ENCODE results near the gene TTC13.

The TTC13 gene

GRCh38 chr1:230940848-230941247 is 37.8 kb downstream of the TTC13 start:
- FAIRE-seq: no peak

- no peak for FAIRE-seq
Measured at GRCh38 chr1:230939806-230940489, 38.7 kb downstream of the TTC13 start.

DNA sequence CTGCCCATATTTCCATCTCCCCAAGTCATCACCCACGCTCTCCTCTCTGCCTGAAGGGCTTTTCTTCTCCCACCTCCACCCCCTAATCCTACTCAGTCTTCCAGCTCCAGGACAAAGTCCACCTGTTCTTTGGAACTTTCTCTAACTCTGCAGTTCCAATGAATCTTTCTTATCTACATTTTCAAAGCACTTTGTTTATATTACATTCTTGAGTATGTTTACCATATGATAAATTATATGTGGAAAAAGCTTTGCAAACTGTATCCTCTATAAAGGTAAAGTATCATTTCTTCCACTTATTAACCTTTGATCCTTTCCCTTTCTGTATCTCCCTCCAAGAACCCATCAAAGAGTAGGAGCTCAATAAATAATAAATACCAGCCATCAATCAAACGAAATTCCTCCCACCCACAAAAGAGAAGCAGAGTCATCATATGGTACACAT is 39.7 kb downstream of the TTC13 start:
- no peak for FAIRE-seq

GRCh38 chr1:230937371-230937770 is 41.3 kb downstream of the TTC13 start:
- FAIRE-seq: peak; percentile 41

- FAIRE-seq: no peak
Measured at GRCh38 chr1:230936475-230936874, 42.2 kb downstream of the TTC13 start.

DNA sequence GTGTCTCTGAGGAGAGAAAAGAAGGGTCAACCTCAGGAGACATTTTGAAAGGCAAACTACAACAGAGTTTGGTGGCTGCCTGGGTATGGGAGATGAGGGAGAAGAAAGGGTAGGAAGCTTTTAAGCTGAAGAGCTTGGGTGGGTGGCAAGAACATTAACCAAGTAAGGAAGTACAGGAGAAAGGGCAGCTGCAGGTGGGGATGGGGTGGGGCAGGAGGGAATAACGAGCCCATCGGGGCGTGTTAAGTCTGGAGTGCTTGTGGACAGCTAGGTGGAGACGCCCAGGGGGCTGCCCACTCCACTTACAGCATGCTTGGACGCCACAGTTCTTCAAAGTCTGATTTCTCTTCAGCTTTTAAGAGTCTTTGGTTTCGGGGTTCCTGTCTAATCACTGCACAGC is 42.8 kb downstream of the TTC13 start:
- FAIRE-seq: no peak

- no peak for FAIRE-seq
Measured at GRCh38 chr1:230930986-230931385, 47.7 kb downstream of the TTC13 start.

- FAIRE-seq: no peak
Measured at GRCh38 chr1:230926182-230926581, 52.5 kb downstream of the TTC13 start.

GRCh38 chr1:230925608-230926007 is 53.1 kb downstream of the TTC13 start:
- FAIRE-seq: no peak

DNA sequence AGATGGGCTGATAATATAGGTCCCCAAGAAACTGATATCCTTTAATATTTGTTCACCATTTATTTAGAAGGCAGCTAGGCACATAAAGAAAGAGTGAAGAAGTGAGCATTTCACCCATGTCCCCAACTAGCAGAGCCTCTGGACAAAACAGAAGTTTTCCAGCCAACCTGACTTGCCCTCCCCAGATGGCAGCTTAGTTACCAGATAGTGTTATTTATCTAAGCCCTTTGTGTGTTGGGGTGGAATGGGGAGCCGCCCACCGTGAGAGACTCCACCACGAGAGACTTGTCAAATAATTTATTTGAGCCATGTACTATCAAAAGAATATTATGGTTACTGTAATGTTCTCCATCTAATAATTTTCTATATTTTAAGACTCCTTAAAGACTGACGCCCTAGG is 55.5 kb downstream of the TTC13 start:
- no peak for FAIRE-seq

DNA sequence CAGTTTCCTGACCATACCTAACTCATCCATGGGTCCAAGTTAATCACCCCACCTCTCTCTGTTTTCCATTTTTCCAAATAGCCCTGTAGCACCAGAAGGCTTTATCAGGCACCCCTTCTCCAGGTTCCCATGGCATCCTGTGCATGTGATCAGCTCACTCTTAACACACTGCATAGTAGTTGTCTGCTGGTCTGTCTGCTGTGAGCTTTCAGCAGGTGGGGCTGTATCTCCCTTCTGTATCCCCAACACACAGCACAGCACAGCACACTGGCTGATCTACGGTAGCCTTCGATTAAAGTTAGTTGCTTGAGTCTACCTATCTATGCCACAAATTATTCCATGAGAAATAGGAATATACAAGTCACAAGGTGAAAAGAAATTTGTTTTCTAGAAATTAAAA is 56.0 kb downstream of the TTC13 start:
- no peak for FAIRE-seq

- no peak for FAIRE-seq
Measured at GRCh38 chr1:230919207-230919606, 59.5 kb downstream of the TTC13 start.

- no peak for FAIRE-seq
Measured at GRCh38 chr1:230917284-230918135, 61.2 kb downstream of the TTC13 start.

DNA sequence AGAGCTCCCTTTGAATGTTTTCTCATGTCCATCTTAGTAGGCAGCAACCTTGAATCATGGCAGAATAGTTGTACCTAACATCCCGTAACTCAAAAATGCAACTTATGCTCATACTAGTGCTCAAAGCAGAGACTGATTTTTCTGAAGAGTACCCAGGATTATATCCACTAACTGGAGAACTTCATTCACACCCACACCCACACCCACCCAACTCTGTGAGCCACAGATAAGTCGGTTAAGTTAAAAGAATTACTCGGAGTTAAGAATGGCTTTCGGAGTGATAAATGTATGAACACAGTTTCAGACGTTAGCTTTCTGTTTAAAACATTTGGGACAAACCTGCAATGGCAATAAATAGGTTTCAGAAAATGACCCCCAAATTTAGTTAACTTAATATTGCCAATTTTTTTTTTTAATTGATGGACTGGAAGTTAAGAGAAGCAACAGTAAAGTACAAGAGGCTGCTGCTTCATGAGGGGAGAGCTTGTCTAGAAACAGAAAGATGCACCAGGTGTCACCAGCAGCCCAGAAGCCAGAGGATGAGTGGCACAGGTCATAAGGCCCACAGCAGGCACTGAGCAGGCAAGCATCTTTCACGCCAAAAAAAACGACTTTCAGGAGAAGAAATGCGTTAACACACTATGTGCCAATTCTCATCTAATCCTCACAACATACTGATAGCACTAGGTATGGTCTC is 61.9 kb downstream of the TTC13 start:
- no peak for FAIRE-seq

DNA sequence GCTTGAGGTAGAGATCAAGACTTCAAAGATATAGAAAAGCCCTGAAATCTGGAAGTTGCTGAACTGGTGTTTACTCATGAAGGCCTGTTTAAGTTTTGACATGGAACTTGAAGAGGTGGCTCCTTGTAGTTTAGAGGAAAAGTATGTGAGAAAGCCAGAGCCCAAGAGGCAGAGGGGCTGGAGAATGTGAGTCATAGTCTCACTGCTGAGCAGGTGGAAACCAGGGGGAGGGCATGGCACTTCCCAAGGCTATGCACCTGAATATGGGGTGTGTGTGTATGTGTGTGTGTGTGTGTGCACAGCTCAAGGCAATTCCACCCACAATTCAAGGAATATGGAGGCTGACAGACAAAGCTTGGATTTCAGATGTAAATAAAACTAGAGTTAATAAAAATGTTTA is 63.6 kb downstream of the TTC13 start:
- no peak for FAIRE-seq

DNA sequence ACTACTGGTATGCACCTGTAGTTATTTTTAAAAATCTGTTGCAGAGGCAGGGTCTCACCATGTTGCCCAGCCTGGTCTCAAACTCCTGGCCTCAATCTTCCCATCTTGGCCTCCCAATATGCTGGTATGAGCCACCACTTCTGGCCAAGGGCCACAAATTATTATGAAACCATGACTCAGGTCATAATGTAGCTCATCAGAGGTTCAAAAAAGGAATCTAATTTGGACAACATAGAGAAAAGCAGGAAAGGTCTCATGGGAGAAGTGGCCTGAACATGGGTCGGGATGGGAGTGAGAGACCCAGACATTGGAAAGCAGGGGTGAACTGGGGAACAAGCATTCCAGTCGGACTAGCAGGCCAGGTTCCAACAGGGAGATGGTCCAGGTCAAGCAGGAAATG is 65.2 kb downstream of the TTC13 start:
- FAIRE-seq: no peak

- no peak for FAIRE-seq
Measured at GRCh38 chr1:230910755-230911117, 67.9 kb downstream of the TTC13 start.

DNA sequence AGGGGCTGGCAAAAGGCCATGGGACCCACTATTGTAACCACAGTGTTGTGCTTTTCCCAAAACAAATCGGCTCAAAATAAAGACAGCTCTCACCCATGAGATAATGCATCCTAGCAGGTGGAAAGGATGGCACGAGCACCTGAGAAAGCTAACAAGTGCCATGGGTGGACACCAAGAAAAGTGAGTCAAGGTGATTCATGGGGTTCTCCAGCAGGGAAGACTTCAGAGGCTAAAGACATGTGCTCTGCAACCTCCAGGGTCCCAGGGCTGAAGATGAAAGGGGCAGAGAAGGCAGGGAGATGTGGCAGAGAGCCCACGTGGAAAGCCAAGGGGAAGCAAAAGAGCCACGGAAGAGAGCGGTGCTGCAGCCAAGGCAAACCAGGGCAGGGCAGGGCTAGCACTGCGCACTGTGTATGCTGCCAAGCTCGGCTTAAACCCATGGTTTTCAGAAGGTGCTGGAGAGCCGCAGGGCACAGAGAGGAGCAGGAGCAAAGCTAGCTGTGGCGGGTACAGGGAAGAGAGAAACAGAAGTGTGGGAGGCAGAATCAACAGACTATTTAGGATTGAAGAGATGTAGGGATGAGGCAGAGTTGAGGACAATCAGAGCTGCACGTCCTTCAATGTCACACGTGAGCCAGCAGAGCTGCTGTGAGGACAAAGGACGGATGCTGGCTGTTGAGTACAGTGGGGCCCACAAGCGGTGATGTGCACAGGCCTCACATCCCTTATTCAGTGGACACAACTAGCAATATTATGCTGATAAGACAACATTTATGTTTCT is 68.5 kb downstream of the TTC13 start:
- FAIRE-seq: no peak

DNA sequence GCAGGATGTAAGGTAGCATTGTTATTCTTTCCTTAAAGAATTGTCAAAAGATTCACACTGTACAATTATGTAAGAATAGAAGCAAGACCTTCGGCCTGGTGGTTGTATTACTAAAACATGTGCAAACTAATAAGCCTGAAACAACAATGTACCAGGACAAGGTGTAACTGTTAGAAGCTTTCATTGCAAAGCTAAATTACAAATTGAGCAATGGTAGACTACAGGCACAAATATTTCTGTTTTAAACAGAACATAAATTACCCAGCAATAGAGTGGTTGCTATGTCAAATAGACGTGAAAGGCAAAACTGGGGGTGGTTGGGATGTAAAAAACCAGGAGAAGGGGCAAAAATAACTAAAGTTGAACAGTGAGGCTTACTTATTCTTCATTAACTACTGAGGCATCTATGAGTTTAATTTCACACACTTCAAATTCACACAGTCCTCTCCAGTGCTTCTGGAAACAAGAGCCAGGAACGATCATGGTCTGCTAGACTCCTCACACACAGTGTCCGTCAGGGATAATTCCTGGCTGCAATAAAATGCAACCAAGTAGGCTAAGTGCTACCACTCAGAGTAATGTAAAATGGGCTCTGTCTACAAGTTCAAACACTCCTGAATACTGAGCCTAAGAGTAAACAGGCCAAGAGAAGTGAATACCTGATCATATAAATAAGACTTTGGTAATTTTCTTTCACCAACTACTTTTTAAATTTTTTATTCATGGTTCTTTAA is 71.0 kb downstream of the TTC13 start:
- no peak for FAIRE-seq

GRCh38 chr1:230906226-230906625 is 72.4 kb downstream of the TTC13 start:
- no peak for FAIRE-seq

- FAIRE-seq: no peak
Measured at GRCh38 chr1:230905733-230906132, 72.9 kb downstream of the TTC13 start.

DNA sequence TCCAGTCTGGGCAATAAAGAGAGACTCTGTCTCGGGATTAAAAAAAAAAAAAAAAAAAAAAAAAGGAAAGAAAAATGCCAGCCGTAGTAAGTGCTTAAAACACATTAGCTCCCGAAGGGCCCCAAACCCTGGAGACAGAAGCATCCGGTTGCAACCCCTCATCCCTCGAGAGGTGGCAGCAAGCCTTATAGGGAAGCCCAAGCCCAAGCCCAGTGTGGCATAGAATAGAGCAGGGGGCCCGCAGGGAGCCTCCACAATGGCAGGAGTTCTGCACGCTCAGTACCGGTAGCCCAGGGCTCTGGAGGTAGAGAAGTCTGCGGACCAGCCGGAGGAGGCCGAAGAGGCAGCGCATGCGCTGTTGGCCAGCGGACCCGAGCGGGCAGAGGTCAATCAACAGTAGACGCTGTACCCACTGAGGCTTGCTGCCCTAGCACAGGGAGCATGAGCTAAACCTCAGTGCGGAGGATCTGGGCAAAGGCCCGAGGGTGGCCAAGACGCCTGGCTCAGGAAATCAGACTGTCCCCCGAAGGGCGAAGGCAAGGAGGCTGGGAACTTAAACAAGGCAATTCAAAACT is 76.2 kb downstream of the TTC13 start:
- no peak for FAIRE-seq

All from endometrium (tissue), 2 donors.